ENCODE measurements around the gene PRKCA.
A peak's percentile ranks its signal among the peaks of the same experiment; 100 is the strongest.

Gene PRKCA

GRCh38 chr17:66541461-66542128 is 239.2 kb downstream of the PRKCA start:
- no peak for TF ChIP-seq POU6F1 (CRISPR knock-in tag; IDR thresholded peaks at IDR 0.05; ENCODE audit: borderline replicate concordance, low read depth)
- TF ChIP-seq TCF4 (CRISPR knock-in tag; IDR thresholded peaks at IDR 0.05; ENCODE audit: borderline replicate concordance) = no peak
- TF ChIP-seq ZNF8 (CRISPR knock-in tag; IDR thresholded peaks at IDR 0.05) = no peak
- no peak for TF ChIP-seq BACH2 (CRISPR knock-in tag; IDR thresholded peaks at IDR 0.05; ENCODE audit: borderline replicate concordance)
- TF ChIP-seq, protein P1, sequence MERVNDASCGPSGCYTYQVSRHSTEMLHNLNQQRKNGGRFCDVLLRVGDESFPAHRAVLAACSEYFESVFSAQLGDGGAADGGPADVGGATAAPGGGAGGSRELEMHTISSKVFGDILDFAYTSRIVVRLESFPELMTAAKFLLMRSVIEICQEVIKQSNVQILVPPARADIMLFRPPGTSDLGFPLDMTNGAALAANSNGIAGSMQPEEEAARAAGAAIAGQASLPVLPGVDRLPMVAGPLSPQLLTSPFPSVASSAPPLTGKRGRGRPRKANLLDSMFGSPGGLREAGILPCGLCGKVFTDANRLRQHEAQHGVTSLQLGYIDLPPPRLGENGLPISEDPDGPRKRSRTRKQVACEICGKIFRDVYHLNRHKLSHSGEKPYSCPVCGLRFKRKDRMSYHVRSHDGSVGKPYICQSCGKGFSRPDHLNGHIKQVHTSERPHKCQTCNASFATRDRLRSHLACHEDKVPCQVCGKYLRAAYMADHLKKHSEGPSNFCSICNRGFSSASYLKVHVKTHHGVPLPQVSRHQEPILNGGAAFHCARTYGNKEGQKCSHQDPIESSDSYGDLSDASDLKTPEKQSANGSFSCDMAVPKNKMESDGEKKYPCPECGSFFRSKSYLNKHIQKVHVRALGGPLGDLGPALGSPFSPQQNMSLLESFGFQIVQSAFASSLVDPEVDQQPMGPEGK (CRISPR knock-in tag; IDR thresholded peaks at IDR 0.05; ENCODE audit: borderline replicate concordance) = no peak
- TF ChIP-seq, protein P2, sequence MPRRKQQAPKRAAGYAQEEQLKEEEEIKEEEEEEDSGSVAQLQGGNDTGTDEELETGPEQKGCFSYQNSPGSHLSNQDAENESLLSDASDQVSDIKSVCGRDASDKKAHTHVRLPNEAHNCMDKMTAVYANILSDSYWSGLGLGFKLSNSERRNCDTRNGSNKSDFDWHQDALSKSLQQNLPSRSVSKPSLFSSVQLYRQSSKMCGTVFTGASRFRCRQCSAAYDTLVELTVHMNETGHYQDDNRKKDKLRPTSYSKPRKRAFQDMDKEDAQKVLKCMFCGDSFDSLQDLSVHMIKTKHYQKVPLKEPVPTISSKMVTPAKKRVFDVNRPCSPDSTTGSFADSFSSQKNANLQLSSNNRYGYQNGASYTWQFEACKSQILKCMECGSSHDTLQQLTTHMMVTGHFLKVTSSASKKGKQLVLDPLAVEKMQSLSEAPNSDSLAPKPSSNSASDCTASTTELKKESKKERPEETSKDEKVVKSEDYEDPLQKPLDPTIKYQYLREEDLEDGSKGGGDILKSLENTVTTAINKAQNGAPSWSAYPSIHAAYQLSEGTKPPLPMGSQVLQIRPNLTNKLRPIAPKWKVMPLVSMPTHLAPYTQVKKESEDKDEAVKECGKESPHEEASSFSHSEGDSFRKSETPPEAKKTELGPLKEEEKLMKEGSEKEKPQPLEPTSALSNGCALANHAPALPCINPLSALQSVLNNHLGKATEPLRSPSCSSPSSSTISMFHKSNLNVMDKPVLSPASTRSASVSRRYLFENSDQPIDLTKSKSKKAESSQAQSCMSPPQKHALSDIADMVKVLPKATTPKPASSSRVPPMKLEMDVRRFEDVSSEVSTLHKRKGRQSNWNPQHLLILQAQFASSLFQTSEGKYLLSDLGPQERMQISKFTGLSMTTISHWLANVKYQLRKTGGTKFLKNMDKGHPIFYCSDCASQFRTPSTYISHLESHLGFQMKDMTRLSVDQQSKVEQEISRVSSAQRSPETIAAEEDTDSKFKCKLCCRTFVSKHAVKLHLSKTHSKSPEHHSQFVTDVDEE (CRISPR knock-in tag; IDR thresholded peaks at IDR 0.05) = no peak
- no peak for TF ChIP-seq ISL1 (CRISPR knock-in tag; IDR thresholded peaks at IDR 0.05)
- no peak for TF ChIP-seq ZFP3 (CRISPR knock-in tag; IDR thresholded peaks at IDR 0.05)
- no peak for TF ChIP-seq TOX (CRISPR knock-in tag; IDR thresholded peaks at IDR 0.05; ENCODE audit: borderline replicate concordance)
- no peak for TF ChIP-seq CSRNP3 (CRISPR knock-in tag; IDR thresholded peaks at IDR 0.05)
- no peak for TF ChIP-seq GLIS3 (CRISPR knock-in tag; IDR thresholded peaks at IDR 0.05)
- TF ChIP-seq RARB (CRISPR knock-in tag; IDR thresholded peaks at IDR 0.05) = no peak
- no peak for ATAC-seq

GRCh38 chr17:66542129-66542966 is 239.9 kb downstream of the PRKCA start:
- ATAC-seq = peak; percentile 54

More at GRCh38 chr17:66542129-66542966, 239.9 kb downstream of the PRKCA start:
- 0 out of 2 replicates have a peak, but pooled peaks have one; percentile 50 for TF ChIP-seq GLIS3 (CRISPR knock-in tag; IDR thresholded peaks at IDR 0.05)
- TF ChIP-seq, protein P1 (CRISPR knock-in tag; IDR thresholded peaks at IDR 0.05; ENCODE audit: borderline replicate concordance) = no peak
- TF ChIP-seq SNAI2 (CRISPR knock-in tag; IDR thresholded peaks at IDR 0.05) = no peak
- peak; percentile 30; the same call in 1 of the 2 replicates for TF ChIP-seq TCF4 (CRISPR knock-in tag; IDR thresholded peaks at IDR 0.05; ENCODE audit: borderline replicate concordance)
- no peak for TF ChIP-seq ZC3H10 (CRISPR knock-in tag; IDR thresholded peaks at IDR 0.05)
- TF ChIP-seq PPARA (CRISPR knock-in tag; IDR thresholded peaks at IDR 0.05; ENCODE audit: borderline replicate concordance) = no peak
- no peak for TF ChIP-seq POU6F1 (CRISPR knock-in tag; IDR thresholded peaks at IDR 0.05; ENCODE audit: borderline replicate concordance, low read depth)
- peak; percentile 78; the same call in 1 of the 2 replicates for TF ChIP-seq CSDC2 (CRISPR knock-in tag; IDR thresholded peaks at IDR 0.05)
- no peak for TF ChIP-seq ZFP30 (CRISPR knock-in tag; IDR thresholded peaks at IDR 0.05)
- no peak for TF ChIP-seq CSRNP3 (CRISPR knock-in tag; IDR thresholded peaks at IDR 0.05)
